ENCODE results near the gene SLC6A9. TPM values are rescaled to one million over a fixed set of nuclear protein-coding genes. Genes with fewer than 3 reads are reported as not detected.

SLC6A9 gene
- total RNA-seq, 2 experiments from 2014 or later, result 0.17 TPM; not detected in 1

GRCh38 chr1:43963890-43964289 is 67.4 kb downstream of the SLC6A9 start:
- Mint-ChIP-seq H3K4me3 (no peak overlapping the region), H3K27me3 (no peaks in the 10 kb centered on the region), H3K4me1 (ENCODE audit: low read depth) (no peaks in the 10 kb centered on the region), H3K9me3 (no peaks in the 10 kb centered on the region), H3K27ac (no peak overlapping the region), H3K36me3 (ENCODE audit: low read depth) (peaks cover 22% of the 10 kb centered on the region)
- Histone ChIP-seq H3K27ac (ENCODE audit: low read depth in 1 of 2, low read length in 2 of 2) (no peak overlapping the region), H3K4me3 (ENCODE audit: low read length) (no peak overlapping the region), H3K27me3 (ENCODE audit: control insufficient read depth in 1 of 2, insufficient read depth in 2 of 2, low read length in 2 of 2) (no peaks in the 10 kb centered on the region), H3K4me1 (ENCODE audit: insufficient read depth, low read length) (no peaks in the 10 kb centered on the region), H3K36me3 (ENCODE audit: insufficient read depth, low read length) (peaks cover 33% of the 10 kb centered on the region), H3K9me3 (ENCODE audit: control insufficient read depth in 1 of 2, insufficient read depth in 1 of 2, low read length in 2 of 2) (no peaks in the 10 kb centered on the region)
- TF ChIP-seq, protein P1, sequence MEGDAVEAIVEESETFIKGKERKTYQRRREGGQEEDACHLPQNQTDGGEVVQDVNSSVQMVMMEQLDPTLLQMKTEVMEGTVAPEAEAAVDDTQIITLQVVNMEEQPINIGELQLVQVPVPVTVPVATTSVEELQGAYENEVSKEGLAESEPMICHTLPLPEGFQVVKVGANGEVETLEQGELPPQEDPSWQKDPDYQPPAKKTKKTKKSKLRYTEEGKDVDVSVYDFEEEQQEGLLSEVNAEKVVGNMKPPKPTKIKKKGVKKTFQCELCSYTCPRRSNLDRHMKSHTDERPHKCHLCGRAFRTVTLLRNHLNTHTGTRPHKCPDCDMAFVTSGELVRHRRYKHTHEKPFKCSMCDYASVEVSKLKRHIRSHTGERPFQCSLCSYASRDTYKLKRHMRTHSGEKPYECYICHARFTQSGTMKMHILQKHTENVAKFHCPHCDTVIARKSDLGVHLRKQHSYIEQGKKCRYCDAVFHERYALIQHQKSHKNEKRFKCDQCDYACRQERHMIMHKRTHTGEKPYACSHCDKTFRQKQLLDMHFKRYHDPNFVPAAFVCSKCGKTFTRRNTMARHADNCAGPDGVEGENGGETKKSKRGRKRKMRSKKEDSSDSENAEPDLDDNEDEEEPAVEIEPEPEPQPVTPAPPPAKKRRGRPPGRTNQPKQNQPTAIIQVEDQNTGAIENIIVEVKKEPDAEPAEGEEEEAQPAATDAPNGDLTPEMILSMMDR (IDR thresholded peaks at IDR 0.05), result no peak
- intact Hi-C loops (cut with DNase I, micrococcal nuclease), result no loop called here
- ATAC-seq (ENCODE audit: poor library complexity) (no peak), DNase-seq (no peak)
- ChIA-PET POLR2A (no interaction called here), CTCF (no interaction called here)

DNA sequence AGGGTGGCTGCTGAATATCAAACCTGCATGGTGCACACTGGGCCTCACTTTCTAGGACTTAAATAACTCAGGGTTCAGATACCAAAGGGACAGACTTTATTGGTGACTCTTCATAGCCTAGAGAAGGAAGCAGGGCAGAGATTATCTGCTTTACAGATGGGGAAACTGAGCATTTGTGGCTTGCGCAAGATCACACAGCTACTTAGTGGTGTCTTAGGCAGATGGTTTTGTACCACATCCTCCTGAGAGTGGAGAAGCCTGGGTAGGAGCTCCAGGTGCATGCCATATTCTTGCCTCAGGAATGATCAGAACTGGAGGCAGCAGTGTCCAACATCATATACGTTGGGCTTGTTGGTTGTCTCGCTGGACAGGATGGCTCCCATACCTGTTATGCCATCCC is 68.3 kb downstream of the SLC6A9 start:
- no peaks in the 10 kb centered on the region for H3K9me3 Mint-ChIP-seq
- intact Hi-C loops (cut with DNase I, micrococcal nuclease), result no loop called here
- no peaks in the 10 kb centered on the region for H3K27me3 Mint-ChIP-seq

GRCh38 chr1:43962324-43962723 is 68.9 kb downstream of the SLC6A9 start:
- Mint-ChIP-seq H3K36me3 (ENCODE audit: low read depth) (peaks cover 34% of the 10 kb centered on the region), H3K4me1 (ENCODE audit: low read depth) (no peaks in the 10 kb centered on the region), H3K9me3 (no peaks in the 10 kb centered on the region), H3K4me3 (no peak overlapping the region), H3K27me3 (no peaks in the 10 kb centered on the region), H3K27ac (no peak overlapping the region)
- Histone ChIP-seq H3K9me3 (ENCODE audit: control insufficient read depth in 1 of 2, insufficient read depth in 1 of 2, low read length in 2 of 2) (no peaks in the 10 kb centered on the region), H3K4me1 (ENCODE audit: insufficient read depth, low read length) (no peaks in the 10 kb centered on the region), H3K36me3 (ENCODE audit: insufficient read depth, low read length) (peaks cover 47% of the 10 kb centered on the region), H3K27me3 (ENCODE audit: control insufficient read depth in 1 of 2, insufficient read depth in 2 of 2, low read length in 2 of 2) (no peaks in the 10 kb centered on the region), H3K4me3 (ENCODE audit: low read length) (no peak overlapping the region), H3K27ac (ENCODE audit: low read depth in 1 of 2, low read length in 2 of 2) (no peak overlapping the region)
- ChIA-PET CTCF (no interaction called here), POLR2A (no interaction called here)
- no peak for DNase-seq
- TF ChIP-seq, protein P1 (IDR thresholded peaks at IDR 0.05), result no peak
- ATAC-seq (ENCODE audit: poor library complexity), result no peak
- intact Hi-C loops (cut with DNase I, micrococcal nuclease), result no loop called here

More for the DNA sequence above, 68.3 kb downstream of the SLC6A9 start:
- Histone ChIP-seq H3K36me3 (ENCODE audit: insufficient read depth, low read length) (peaks cover 40% of the 10 kb centered on the region), H3K4me1 (ENCODE audit: insufficient read depth, low read length) (no peaks in the 10 kb centered on the region), H3K9me3 (ENCODE audit: control insufficient read depth in 1 of 2, insufficient read depth in 1 of 2, low read length in 2 of 2) (no peaks in the 10 kb centered on the region), H3K27ac (ENCODE audit: low read depth in 1 of 2, low read length in 2 of 2) (no peak overlapping the region), H3K4me3 (ENCODE audit: low read length) (no peak overlapping the region), H3K27me3 (ENCODE audit: control insufficient read depth in 1 of 2, insufficient read depth in 2 of 2, low read length in 2 of 2) (no peaks in the 10 kb centered on the region)
- ATAC-seq (ENCODE audit: poor library complexity) (no peak), DNase-seq (no peak)
- no peaks in the 10 kb centered on the region for H3K4me1 Mint-ChIP-seq (ENCODE audit: low read depth)
- no peak overlapping the region for H3K4me3 Mint-ChIP-seq
- TF ChIP-seq, protein P1 (IDR thresholded peaks at IDR 0.05), result no peak
- peaks cover 30% of the 10 kb centered on the region for H3K36me3 Mint-ChIP-seq (ENCODE audit: low read depth)
- H3K27ac Mint-ChIP-seq, result no peak overlapping the region
- CTCF ChIA-PET, result no interaction called here
- POLR2A ChIA-PET, result no interaction called here

Measured in CD4-positive, alpha-beta T cell (primary cell).